GM18526 (cell line): Measurements from ENCODE around the gene SNX2.

ENCODE experiments used
- POLR2A ChIP-seq: IDR thresholded peaks from 3 replicates; pipeline ENCODE4 v1.6.1; 2011; ENCODE audit not compliant: insufficient read length; ENCODE audit errors: extremely low read depth

The SNX2 gene

GRCh38 chr5:122863240-122863639 is 88.4 kb downstream of the SNX2 start:
- no peak for TF ChIP-seq POLR2A

- no peak for TF ChIP-seq POLR2A
Observed at GRCh38 chr5:122863721-122864120, 88.8 kb downstream of the SNX2 start.

GRCh38 chr5:122864400-122864799 is 89.5 kb downstream of the SNX2 start:
- no peak for TF ChIP-seq POLR2A

- no peak for TF ChIP-seq POLR2A
Observed at GRCh38 chr5:122864842-122865241, 90.0 kb downstream of the SNX2 start.

- no peak for TF ChIP-seq POLR2A
Observed at GRCh38 chr5:122870219-122870856, 95.5 kb downstream of the SNX2 start.

GRCh38 chr5:122871661-122872060 is 96.8 kb downstream of the SNX2 start:
- no peak for TF ChIP-seq POLR2A

- no peak for TF ChIP-seq POLR2A
Observed at GRCh38 chr5:122874179-122874875, 99.4 kb downstream of the SNX2 start.

GRCh38 chr5:122877518-122877917 is 102.6 kb downstream of the SNX2 start:
- no peak for TF ChIP-seq POLR2A

GRCh38 chr5:122879076-122879475 is 104.2 kb downstream of the SNX2 start:
- TF ChIP-seq POLR2A = no peak
